Chondrocyte (in vitro differentiated cells): Measurements from ENCODE around the gene OLA1. TPM values are rescaled to one million over a fixed set of nuclear protein-coding genes. Genes with fewer than 3 reads are reported as not detected.

ENCODE experiments used
- DNase-seq: peaks from one replicate; pipeline ENCODE4 v3.0.0; 2021; ENCODE audit warnings: mixed read lengths, low spot score
- H3K27ac Mint-ChIP-seq: one replicate; pipeline ENCODE4 v1.8.0; 2021; ENCODE audit warnings: mild to moderate bottlenecking, moderate library complexity, mixed read lengths; ENCODE audit not compliant: unreplicated experiment
- H3K27me3 Mint-ChIP-seq: 2 replicates; pipeline ENCODE4 v1.8.0; 2021; ENCODE audit warnings: low read depth, mixed read lengths
- H3K36me3 Mint-ChIP-seq: 2 replicates; pipeline ENCODE4 v1.8.0; 2021; ENCODE audit warnings: low read depth, mixed read lengths
- H3K4me1 Mint-ChIP-seq: 2 replicates; pipeline ENCODE4 v1.8.0; 2021; ENCODE audit warnings: low read depth, mild to moderate bottlenecking, mixed read lengths
- H3K4me3 Mint-ChIP-seq: one replicate; pipeline ENCODE4 v1.8.0; 2021; ENCODE audit warnings: mild to moderate bottlenecking, moderate library complexity, mixed read lengths; ENCODE audit not compliant: unreplicated experiment
- H3K9me3 Mint-ChIP-seq: 2 replicates; pipeline ENCODE4 v1.8.0; 2021; ENCODE audit warnings: low read depth, mixed read lengths
- total RNA-seq: library from RNA; stranded (reverse); gene quantifications from 3 replicates; pipeline ENCODE4 v1.2.1, GENCODE V29; 2021
- TF ChIP-seq, protein P1 (sequence below): fragments of 200-600 bp; sonication (generic); IDR thresholded peaks from 2 replicates; pipeline ENCODE4 v1.5.0; 2021; ENCODE audit warnings: antibody characterized with exemption, mild to moderate bottlenecking, moderate library complexity

Gene OLA1
- total RNA-seq, 1 donor from 2014 or later: 77.5 TPM

DNA sequence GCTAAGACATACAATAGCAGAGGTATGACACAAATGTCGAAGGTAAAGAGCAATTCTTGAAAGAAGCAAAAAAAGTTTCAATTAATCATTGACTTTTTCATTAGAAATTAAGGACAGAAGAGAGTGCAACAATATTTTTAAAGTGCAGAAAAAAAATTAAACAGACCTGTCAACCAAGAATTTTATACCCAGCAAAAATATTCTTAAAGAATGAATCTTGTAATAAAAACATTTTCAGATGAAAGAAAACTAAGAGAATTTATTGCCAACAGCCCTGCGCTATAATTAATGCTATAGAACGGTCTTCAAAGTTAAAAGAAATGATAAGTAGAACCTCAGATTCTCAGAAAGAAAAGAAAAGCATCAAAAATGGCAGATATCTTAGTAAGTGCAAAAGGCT lies 79.0 kb downstream of the OLA1 start:
- Mint-ChIP-seq H3K9me3 (peaks cover 32% of the 10 kb centered on the region), H3K4me1 (peaks cover 5% of the 10 kb centered on the region), H3K4me3 (no peak overlapping the region), H3K36me3 (peaks cover 19% of the 10 kb centered on the region), H3K27ac (no peak overlapping the region), H3K27me3 (no peaks in the 10 kb centered on the region)
- no peak for DNase-seq
- TF ChIP-seq, protein P1, sequence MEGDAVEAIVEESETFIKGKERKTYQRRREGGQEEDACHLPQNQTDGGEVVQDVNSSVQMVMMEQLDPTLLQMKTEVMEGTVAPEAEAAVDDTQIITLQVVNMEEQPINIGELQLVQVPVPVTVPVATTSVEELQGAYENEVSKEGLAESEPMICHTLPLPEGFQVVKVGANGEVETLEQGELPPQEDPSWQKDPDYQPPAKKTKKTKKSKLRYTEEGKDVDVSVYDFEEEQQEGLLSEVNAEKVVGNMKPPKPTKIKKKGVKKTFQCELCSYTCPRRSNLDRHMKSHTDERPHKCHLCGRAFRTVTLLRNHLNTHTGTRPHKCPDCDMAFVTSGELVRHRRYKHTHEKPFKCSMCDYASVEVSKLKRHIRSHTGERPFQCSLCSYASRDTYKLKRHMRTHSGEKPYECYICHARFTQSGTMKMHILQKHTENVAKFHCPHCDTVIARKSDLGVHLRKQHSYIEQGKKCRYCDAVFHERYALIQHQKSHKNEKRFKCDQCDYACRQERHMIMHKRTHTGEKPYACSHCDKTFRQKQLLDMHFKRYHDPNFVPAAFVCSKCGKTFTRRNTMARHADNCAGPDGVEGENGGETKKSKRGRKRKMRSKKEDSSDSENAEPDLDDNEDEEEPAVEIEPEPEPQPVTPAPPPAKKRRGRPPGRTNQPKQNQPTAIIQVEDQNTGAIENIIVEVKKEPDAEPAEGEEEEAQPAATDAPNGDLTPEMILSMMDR: no peak

DNA sequence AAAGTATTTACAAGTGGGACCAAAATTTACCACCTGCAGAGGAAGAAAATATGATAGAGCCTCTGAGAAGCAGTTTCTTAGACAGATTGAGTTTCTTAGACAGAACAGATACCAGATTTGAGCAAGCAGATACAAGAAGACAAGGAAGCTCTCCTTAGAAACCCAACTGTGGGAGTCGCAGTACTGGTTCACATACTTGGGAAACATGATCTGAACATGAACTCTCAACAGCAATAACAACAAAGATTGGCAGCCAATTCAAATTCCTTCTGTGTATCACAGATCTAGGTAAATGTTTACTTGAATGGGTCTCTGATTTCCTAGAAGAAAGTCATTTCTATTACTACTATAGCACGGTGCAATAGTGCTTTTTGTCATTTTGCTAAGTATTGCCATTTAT lies 82.1 kb downstream of the OLA1 start:
- no peak for DNase-seq
- TF ChIP-seq, protein P1: no peak
- peaks cover 12% of the 10 kb centered on the region for H3K36me3 Mint-ChIP-seq
- H3K27ac Mint-ChIP-seq: no peak overlapping the region
- H3K27me3 Mint-ChIP-seq: no peaks in the 10 kb centered on the region
- H3K4me1 Mint-ChIP-seq: peaks cover 5% of the 10 kb centered on the region
- H3K4me3 Mint-ChIP-seq: no peak overlapping the region
- peaks cover 22% of the 10 kb centered on the region for H3K9me3 Mint-ChIP-seq

DNA sequence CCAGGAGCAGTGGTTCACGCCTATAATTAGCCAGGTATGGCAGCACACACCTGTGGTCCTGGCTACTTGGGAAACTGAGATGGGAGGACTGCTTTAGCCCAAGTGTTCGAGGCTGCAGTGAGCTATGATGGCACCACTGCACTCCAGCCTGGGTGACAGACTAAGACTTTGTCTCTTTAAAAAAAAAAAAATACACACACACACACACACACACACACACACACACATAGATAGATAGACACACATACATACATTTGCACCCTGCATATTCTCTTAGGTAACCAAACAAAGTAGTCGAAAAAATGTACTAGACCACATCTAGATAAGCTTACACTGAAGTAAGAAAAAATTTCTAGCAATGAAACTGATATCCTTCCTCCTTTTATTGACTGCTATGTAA lies 86.8 kb downstream of the OLA1 start:
- H3K4me1 Mint-ChIP-seq: peaks cover 5% of the 10 kb centered on the region
- H3K4me3 Mint-ChIP-seq: no peak overlapping the region
- no peak overlapping the region for H3K27ac Mint-ChIP-seq
- peaks cover 1% of the 10 kb centered on the region for H3K36me3 Mint-ChIP-seq
- no peaks in the 10 kb centered on the region for H3K9me3 Mint-ChIP-seq
- TF ChIP-seq, protein P1: no peak
- DNase-seq: no peak
- H3K27me3 Mint-ChIP-seq: no peaks in the 10 kb centered on the region

DNA sequence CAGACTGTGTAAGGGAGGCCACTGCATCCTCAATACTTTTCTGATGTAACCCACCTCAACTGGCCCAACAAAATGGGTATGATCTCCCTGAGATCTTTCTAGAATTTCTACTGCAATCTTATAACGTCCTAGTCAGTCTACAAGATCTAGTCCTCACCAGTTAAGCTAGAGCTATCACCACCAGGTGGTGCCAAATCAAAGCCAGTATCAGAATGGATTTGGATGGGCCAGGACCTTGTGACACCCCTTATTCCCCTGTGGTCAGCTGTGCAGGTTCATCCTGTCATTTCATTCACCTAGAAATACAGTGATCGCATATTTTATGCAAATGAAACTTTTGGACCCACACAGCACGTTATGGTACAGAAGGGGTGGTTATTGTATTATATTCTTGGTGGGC lies 90.3 kb downstream of the OLA1 start:
- Mint-ChIP-seq H3K27me3 (no peaks in the 10 kb centered on the region), H3K4me3 (no peak overlapping the region), H3K27ac (no peak overlapping the region), H3K9me3 (no peaks in the 10 kb centered on the region), H3K4me1 (peaks cover 19% of the 10 kb centered on the region), H3K36me3 (peaks cover 1% of the 10 kb centered on the region)
- DNase-seq: no peak
- TF ChIP-seq, protein P1: peak; percentile 68

DNA sequence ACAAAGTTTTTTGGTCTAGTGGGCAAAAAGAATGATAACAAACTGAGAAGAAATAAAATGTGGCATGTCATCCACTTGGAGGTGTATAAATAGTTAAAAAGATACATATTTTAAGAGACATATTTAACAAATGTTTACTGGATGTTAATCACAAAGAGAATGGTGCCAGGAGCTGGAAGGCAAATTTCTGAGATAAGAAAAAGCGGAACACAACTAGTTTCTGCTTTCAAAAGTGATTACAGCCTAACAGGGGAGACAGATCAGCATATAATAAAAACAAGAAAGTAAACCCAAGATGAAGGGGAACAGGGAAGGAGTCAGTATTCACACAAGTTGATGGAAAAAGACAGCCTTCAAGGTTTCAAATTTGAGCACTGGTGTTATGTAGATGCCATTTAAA lies 91.3 kb downstream of the OLA1 start:
- TF ChIP-seq, protein P1: no peak
- no peak for DNase-seq
- Mint-ChIP-seq H3K27ac (no peak overlapping the region), H3K4me1 (peaks cover 22% of the 10 kb centered on the region), H3K4me3 (no peak overlapping the region), H3K9me3 (no peaks in the 10 kb centered on the region), H3K27me3 (no peaks in the 10 kb centered on the region), H3K36me3 (peaks cover 1% of the 10 kb centered on the region)
